Activated B cell treated with CpG ODN at 0.5 μM for 24 hours (primary cell): ENCODE measurements around the gene VTI1A. TPM values are rescaled to one million over a fixed set of nuclear protein-coding genes. Genes with fewer than 3 reads are reported as not detected.

Experiments used
- ATAC-seq: fragments of 200-7000 bp; cut with Tn5 transposase; one replicate; pipeline ENCODE4 v1.10.0; 2021; ENCODE audit warnings: low read depth, mild to moderate bottlenecking, moderate library complexity
- CTCF ChIA-PET: fragments of 350-600 bp; sonication (Branson Sonifier 250); formaldehyde crosslinking; loops from one replicate; lab custom pipeline; 2021; ENCODE audit warnings: antibody characterized with exemption; lab: Charles Lee
- POLR2A ChIA-PET: fragments of 350-600 bp; sonication (Branson Sonifier 250); formaldehyde crosslinking; loops from one replicate; lab custom pipeline; 2021; ENCODE audit warnings: antibody characterized with exemption; lab: Charles Lee
- DNase-seq: peaks from one replicate; pipeline ENCODE4 v3.0.0; 2022
- H3K27ac Mint-ChIP-seq: one replicate; pipeline ENCODE4 v1.8.0; 2020; ENCODE audit warnings: mixed read lengths
- H3K27me3 Mint-ChIP-seq: one replicate; pipeline ENCODE4 v1.8.0; 2021; ENCODE audit warnings: mixed read lengths
- H3K36me3 Mint-ChIP-seq: one replicate; pipeline ENCODE4 v1.8.0; 2021; ENCODE audit warnings: low read depth, mixed read lengths
- H3K4me1 Mint-ChIP-seq: one replicate; pipeline ENCODE4 v1.8.0; 2021; ENCODE audit warnings: mixed read lengths
- H3K4me3 Mint-ChIP-seq: one replicate; pipeline ENCODE4 v1.8.0; 2020; ENCODE audit warnings: mild to moderate bottlenecking, mixed read lengths
- H3K9me3 Mint-ChIP-seq: one replicate; pipeline ENCODE4 v1.8.0; 2020; ENCODE audit warnings: mixed read lengths
- intact Hi-C: fragments of 100-400 bp; cut with micrococcal nuclease; formaldehyde crosslinking; loops from one replicate; pipeline ENCODE4 v1.15.1; 2024
- total RNA-seq: library from RNA; stranded (reverse); gene quantifications from 2 replicates; pipeline ENCODE4 v1.2.3, GENCODE V29; 2022
- TF ChIP-seq, protein P1 (sequence below): fragments of 200-600 bp; IDR thresholded peaks from one replicate; pipeline ENCODE4 v1.8.0; 2022; ENCODE audit warnings: antibody characterized with exemption, mild to moderate bottlenecking

VTI1A gene
- total RNA-seq, 1 donor from 2014 or later: 74.0 TPM

- TF ChIP-seq, protein P1, sequence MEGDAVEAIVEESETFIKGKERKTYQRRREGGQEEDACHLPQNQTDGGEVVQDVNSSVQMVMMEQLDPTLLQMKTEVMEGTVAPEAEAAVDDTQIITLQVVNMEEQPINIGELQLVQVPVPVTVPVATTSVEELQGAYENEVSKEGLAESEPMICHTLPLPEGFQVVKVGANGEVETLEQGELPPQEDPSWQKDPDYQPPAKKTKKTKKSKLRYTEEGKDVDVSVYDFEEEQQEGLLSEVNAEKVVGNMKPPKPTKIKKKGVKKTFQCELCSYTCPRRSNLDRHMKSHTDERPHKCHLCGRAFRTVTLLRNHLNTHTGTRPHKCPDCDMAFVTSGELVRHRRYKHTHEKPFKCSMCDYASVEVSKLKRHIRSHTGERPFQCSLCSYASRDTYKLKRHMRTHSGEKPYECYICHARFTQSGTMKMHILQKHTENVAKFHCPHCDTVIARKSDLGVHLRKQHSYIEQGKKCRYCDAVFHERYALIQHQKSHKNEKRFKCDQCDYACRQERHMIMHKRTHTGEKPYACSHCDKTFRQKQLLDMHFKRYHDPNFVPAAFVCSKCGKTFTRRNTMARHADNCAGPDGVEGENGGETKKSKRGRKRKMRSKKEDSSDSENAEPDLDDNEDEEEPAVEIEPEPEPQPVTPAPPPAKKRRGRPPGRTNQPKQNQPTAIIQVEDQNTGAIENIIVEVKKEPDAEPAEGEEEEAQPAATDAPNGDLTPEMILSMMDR: no peak
- DNase-seq (no peak), ATAC-seq (no peak)
- peaks cover 13% of the 10 kb centered on the region for H3K4me1 Mint-ChIP-seq
- CTCF ChIA-PET: no interaction called here
- no peak overlapping the region for H3K27ac Mint-ChIP-seq
- no peaks in the 10 kb centered on the region for H3K27me3 Mint-ChIP-seq
- H3K36me3 Mint-ChIP-seq: no peaks in the 10 kb centered on the region
- peaks cover 17% of the 10 kb centered on the region for H3K9me3 Mint-ChIP-seq
- H3K4me3 Mint-ChIP-seq: no peak overlapping the region
- POLR2A ChIA-PET: no interaction called here
- intact Hi-C loops: no loop called here
These were observed 402.5 kb downstream of the VTI1A start for GRCh38 chr10:112849546-112849945.

DNA sequence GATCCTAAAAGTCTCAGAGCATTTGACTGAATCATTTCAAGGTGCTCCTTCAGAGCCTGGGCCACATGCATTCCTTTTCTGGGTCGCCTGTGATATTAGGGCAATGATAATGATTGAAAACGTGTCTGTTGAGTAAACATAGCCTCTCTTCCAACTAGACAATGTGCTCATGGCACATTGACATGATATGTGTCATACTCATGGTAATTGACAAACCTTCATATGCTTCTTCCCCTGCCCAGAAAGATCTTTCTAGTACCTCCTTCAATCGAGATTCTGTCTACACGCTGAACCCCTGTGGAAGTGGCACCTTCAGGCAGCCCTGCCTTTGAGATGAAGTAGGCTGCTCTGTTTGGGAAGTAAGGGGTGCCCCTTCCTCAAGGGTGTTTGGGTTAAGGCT lies 404.2 kb downstream of the VTI1A start:
- H3K4me3 Mint-ChIP-seq: no peak overlapping the region
- peaks cover 13% of the 10 kb centered on the region for H3K4me1 Mint-ChIP-seq
- ChIA-PET CTCF (no interaction called here), POLR2A (no interaction called here)
- H3K36me3 Mint-ChIP-seq: no peaks in the 10 kb centered on the region
- DNase-seq (no peak), ATAC-seq (no peak)
- H3K9me3 Mint-ChIP-seq: peaks cover 8% of the 10 kb centered on the region
- intact Hi-C loops: no loop called here
- no peak overlapping the region for H3K27ac Mint-ChIP-seq
- TF ChIP-seq, protein P1: no peak
- no peaks in the 10 kb centered on the region for H3K27me3 Mint-ChIP-seq

GRCh38 chr10:112851588-112852211 lies 404.7 kb downstream of the VTI1A start:
- peaks cover 13% of the 10 kb centered on the region for H3K4me1 Mint-ChIP-seq

GRCh38 chr10:112852306-112852705 lies 405.3 kb downstream of the VTI1A start:
- ATAC-seq (no peak), DNase-seq (no peak)
- Mint-ChIP-seq H3K4me1 (peaks cover 13% of the 10 kb centered on the region), H3K36me3 (no peaks in the 10 kb centered on the region), H3K4me3 (no peak overlapping the region), H3K9me3 (peaks cover 8% of the 10 kb centered on the region), H3K27ac (no peak overlapping the region), H3K27me3 (no peaks in the 10 kb centered on the region)
- ChIA-PET POLR2A (no interaction called here), CTCF (no interaction called here)
- intact Hi-C loops: no loop called here
- TF ChIP-seq, protein P1: no peak

More at GRCh38 chr10:112851588-112852211, 404.7 kb downstream of the VTI1A start:
- Mint-ChIP-seq H3K4me3 (no peak overlapping the region), H3K9me3 (peaks cover 8% of the 10 kb centered on the region), H3K27ac (no peak overlapping the region), H3K36me3 (no peaks in the 10 kb centered on the region), H3K27me3 (no peaks in the 10 kb centered on the region)
- DNase-seq: no peak
- POLR2A ChIA-PET: no interaction called here
- no peak for ATAC-seq
- CTCF ChIA-PET: no interaction called here
- intact Hi-C loops: no loop called here
- TF ChIP-seq, protein P1: no peak

- no peak for ATAC-seq
- ChIA-PET POLR2A (no interaction called here), CTCF (no interaction called here)
- intact Hi-C loops: no loop called here
- Mint-ChIP-seq H3K4me3 (no peak overlapping the region), H3K9me3 (peaks cover 6% of the 10 kb centered on the region), H3K4me1 (peaks cover 13% of the 10 kb centered on the region), H3K27me3 (no peaks in the 10 kb centered on the region), H3K36me3 (no peaks in the 10 kb centered on the region), H3K27ac (no peak overlapping the region)
- TF ChIP-seq, protein P1: no peak
- DNase-seq: no peak
These were observed 408.1 kb downstream of the VTI1A start for GRCh38 chr10:112855134-112855533.
